ENCODE measurements around the gene TMEFF2. TPM values are rescaled to one million over a fixed set of nuclear protein-coding genes. Genes with fewer than 3 reads are reported as not detected.

Gene TMEFF2
- total RNA-seq (2022) (0.64 TPM in 1 of 2 replicates, not detected in the other), Bru-seq, nascent RNA (percentile 22 among the genes with signal in this experiment), BruChase-seq, experiment 1, labeled RNA remaining after a 6-hour chase (percentile 2 among the genes with signal in this experiment), BruChase-seq, experiment 2, labeled RNA remaining after a 2-hour chase (percentile 2 among the genes with signal in this experiment)
- long read RNA-seq, result 0 reads

GRCh38 chr2:192194866-192195547, at the start of gene TMEFF2:
Gene TMEFF2 (minus strand): TSS chr2:192194933. CDS start chr2:192194524, 409 bp downstream.
- H3K27ac Mint-ChIP-seq (ENCODE audit: unreplicated experiment), result peak within 1 kb of the TSS; percentile 34
- H3K36me3 Mint-ChIP-seq (ENCODE audit: insufficient read depth, unreplicated experiment), result peaks cover 26% of the 10 kb centered on the region
- H3K4me1 Mint-ChIP-seq (ENCODE audit: low read depth, unreplicated experiment), result peaks cover 27% of the 10 kb centered on the region
- peak; percentile 80 for DNase-seq
- H3K4me3 Mint-ChIP-seq (ENCODE audit: low read depth, unreplicated experiment), result peak within 1 kb of the TSS; percentile 91
- peaks cover 58% of the 10 kb centered on the region for H3K27me3 Mint-ChIP-seq (ENCODE audit: unreplicated experiment)
- CTCF ChIA-PET, result interaction anchor here (1.3 kb wide), 1 partner anchor 383 kb away, joined by 3 read pairs; no protein-coding TSS in a partner anchor
- no peak for TF ChIP-seq CTCF (IDR thresholded peaks at IDR 0.05; ENCODE audit: unreplicated experiment)
- intact Hi-C loops (cut with micrococcal nuclease; ENCODE audit: unreplicated experiment), result loop anchor here (5.0 to 10.0 kb wide), 5 partner anchors 157 to 1382 kb away; no protein-coding TSS in a partner anchor
- BruUV-seq (replicated peaks), result no TSS peak
- no peaks in the 10 kb centered on the region for H3K9me3 Mint-ChIP-seq (ENCODE audit: low read depth, unreplicated experiment)

- no peaks in the 10 kb centered on the region for H3K9me3 Mint-ChIP-seq (ENCODE audit: low read depth, unreplicated experiment)
- no peak for TF ChIP-seq CTCF (IDR thresholded peaks at IDR 0.05; ENCODE audit: unreplicated experiment)
- no peak overlapping the region for H3K4me3 Mint-ChIP-seq (ENCODE audit: low read depth, unreplicated experiment)
- no peaks in the 10 kb centered on the region for H3K36me3 Mint-ChIP-seq (ENCODE audit: insufficient read depth, unreplicated experiment)
- no peak for DNase-seq
- no peaks in the 10 kb centered on the region for H3K4me1 Mint-ChIP-seq (ENCODE audit: low read depth, unreplicated experiment)
- H3K27me3 Mint-ChIP-seq (ENCODE audit: unreplicated experiment), result no peaks in the 10 kb centered on the region
- CTCF ChIA-PET, result no interaction called here
- no TSS peak for BruUV-seq (replicated peaks)
- no peak overlapping the region for H3K27ac Mint-ChIP-seq (ENCODE audit: unreplicated experiment)
- intact Hi-C loops (cut with micrococcal nuclease; ENCODE audit: unreplicated experiment), result no loop called here
Measured at GRCh38 chr2:192243488-192243887, 48.8 kb upstream of the TMEFF2 start.

- H3K27ac Mint-ChIP-seq (ENCODE audit: unreplicated experiment), result no peak overlapping the region
- DNase-seq, result no peak
- no peaks in the 10 kb centered on the region for H3K4me1 Mint-ChIP-seq (ENCODE audit: low read depth, unreplicated experiment)
- H3K27me3 Mint-ChIP-seq (ENCODE audit: unreplicated experiment), result no peaks in the 10 kb centered on the region
- BruUV-seq (replicated peaks), result no TSS peak
- no peaks in the 10 kb centered on the region for H3K9me3 Mint-ChIP-seq (ENCODE audit: low read depth, unreplicated experiment)
- TF ChIP-seq CTCF (IDR thresholded peaks at IDR 0.05; ENCODE audit: unreplicated experiment), result no peak
- CTCF ChIA-PET, result no interaction called here
- no peaks in the 10 kb centered on the region for H3K36me3 Mint-ChIP-seq (ENCODE audit: insufficient read depth, unreplicated experiment)
- no peak overlapping the region for H3K4me3 Mint-ChIP-seq (ENCODE audit: low read depth, unreplicated experiment)
- intact Hi-C loops (cut with micrococcal nuclease; ENCODE audit: unreplicated experiment), result no loop called here
Measured at GRCh38 chr2:192236136-192236535, 41.4 kb upstream of the TMEFF2 start.

GRCh38 chr2:192230889-192231453, 36.2 kb upstream of the TMEFF2 start:
- no peak for TF ChIP-seq CTCF (IDR thresholded peaks at IDR 0.05; ENCODE audit: unreplicated experiment)
- DNase-seq, result no peak
- intact Hi-C loops (cut with micrococcal nuclease; ENCODE audit: unreplicated experiment), result no loop called here
- Mint-ChIP-seq H3K4me3 (ENCODE audit: low read depth, unreplicated experiment) (no peak overlapping the region), H3K9me3 (ENCODE audit: low read depth, unreplicated experiment) (no peaks in the 10 kb centered on the region), H3K27ac (ENCODE audit: unreplicated experiment) (no peak overlapping the region), H3K4me1 (ENCODE audit: low read depth, unreplicated experiment) (no peaks in the 10 kb centered on the region), H3K27me3 (ENCODE audit: unreplicated experiment) (no peaks in the 10 kb centered on the region), H3K36me3 (ENCODE audit: insufficient read depth, unreplicated experiment) (no peaks in the 10 kb centered on the region)
- no TSS peak for BruUV-seq (replicated peaks)
- CTCF ChIA-PET, result no interaction called here
